Stomach (tissue), 9 donors: ENCODE results near the gene RAB4B. TPM values are rescaled to one million over a fixed set of nuclear protein-coding genes. Genes with fewer than 3 reads are reported as not detected.
"Not testable (repeated sequence)": the region's sequence is repeated elsewhere in the genome, so short reads cannot be mapped to it uniquely, and the experiment has no call there.

Experiments
- DNase-seq, 2 donors: peaks; one replicate each; pipeline versions ENCODE4 v3.0.0 to v3.0.0-alpha.2; 2013 to 2019
- H3K27ac ChIP-seq, 5 donors: fragments of 200-600 bp in 4 of 5; sonication (generic) in 4 of 5; one replicate each; pipeline ENCODE4 v1.5.1; 2013 to 2019; ENCODE audit warnings: mild to moderate bottlenecking in 1 of 5, moderate library complexity in 1 of 5
- H3K27me3 ChIP-seq, 3 donors: fragments of 200-600 bp; sonication (generic); one replicate each; pipeline ENCODE4 v1.5.1; 2017 to 2019; ENCODE audit warnings: mixed run types in 1 of 3
- H3K36me3 ChIP-seq, 4 donors: fragments of 200-600 bp; sonication (generic); 1 replicate in 3 of 4; 2 replicates in 1 of 4; pipeline ENCODE4 v1.5.1; 2016 to 2019
- H3K4me1 ChIP-seq, 4 donors: fragments of 200-600 bp; sonication (generic); one replicate each; pipeline ENCODE4 v1.5.1; 2016 to 2019
- H3K4me3 ChIP-seq, 4 donors: fragments of 200-600 bp; sonication (generic) in 3 of 4; one replicate each; pipeline ENCODE4 v1.5.1; 2016 to 2019; ENCODE audit warnings: mild to moderate bottlenecking in 1 of 4
- H3K9me3 ChIP-seq, 4 donors: fragments of 200-600 bp; sonication (generic); one replicate each; pipeline ENCODE4 v1.5.1; 2016 to 2019
- CTCF ChIP-seq, 7 experiments: fragments of 450-650 bp in 4 of 7; fragments of 200-600 bp in 3 of 7; sonication (generic) in 3 of 7; IDR thresholded peaks; one replicate each; pipeline ENCODE4 v1.5.1; 2016 to 2019; ENCODE audit warnings: antibody characterized with exemption in 7 of 7, control low read depth in 2 of 7, mild to moderate bottlenecking in 1 of 7
- EP300 ChIP-seq: sonication (generic); formaldehyde crosslinking; IDR thresholded peaks from one replicate; pipeline ENCODE4 v1.6.1; 2017; ENCODE audit warnings: antibody characterized with exemption
- POLR2A ChIP-seq, 4 donors: fragments of 450-650 bp; IDR thresholded peaks; one replicate each; pipeline ENCODE4 v1.6.1; 2016; ENCODE audit warnings: antibody characterized with exemption in 4 of 4, control low read depth in 2 of 4, mild to moderate bottlenecking in 1 of 4, moderate library complexity in 1 of 4
- POLR2AphosphoS5 ChIP-seq, 3 donors: sonication (generic); formaldehyde crosslinking; IDR thresholded peaks; one replicate each; pipeline ENCODE4 v1.6.1; 2016; ENCODE audit warnings: antibody characterized with exemption in 3 of 3
- WGBS, 5 donors: extraction: QIAGEN DNeasy Blood & Tissue Kit in 3 of 5; methylation state at CpG; one replicate each; pipeline versions ENCODE4 v1.1.5 to v1.1.7; 2013 to 2018; 5-methylcytosine and 5-hydroxymethylcytosine counted together
- intact Hi-C: fragments of 100-400 bp; cut with DNase I; formaldehyde crosslinking; loops from one replicate; pipeline ENCODE4 v1.15.1; 2023; ENCODE audit warnings: low total_unique reads
- polyA plus RNA-seq, 3 donors: library from polyadenylated mRNA; stranded (reverse); fragments of 200-250 nt; gene quantifications; one replicate each; pipeline ENCODE4 v1.2.3, GENCODE V29; 2013
- total RNA-seq, 5 donors: library from RNA; depleted of rRNA; stranded (reverse); fragments of >200 nt; gene quantifications; one replicate each; pipeline versions ENCODE4 v1.1.0 to v1.2.3, GENCODE V29; 2014 to 2016
- donor health status: healthy with polysubstance abuse.
- donor health status: Bipolar disorder and iron deficiency.
- donor health status: healthy.

Gene RAB4B
- total and polyA plus RNA-seq, 8 donors, result 10.3 to 53.7 (median 39.2) TPM; not detected in 1

GRCh38 chr19:40768869-40769268, 9.2 kb upstream of the RAB4B start:
- H3K27me3 ChIP-seq, result no peaks in the 10 kb centered on the region
- H3K27ac ChIP-seq, result no peak overlapping the region
- H3K36me3 ChIP-seq, result peaks cover 29 to 66% (median 55%) of the 10 kb centered on the region in 4 donors
- intact Hi-C loops, result no loop called here
- no peak for DNase-seq
- 70 to 85% (median 75%) methylated on average over 5 of the region's 5 CpGs for WGBS, 5 donors
- H3K9me3 ChIP-seq, result no peaks in the 10 kb centered on the region
- no peaks in the 10 kb centered on the region for H3K4me1 ChIP-seq
- no peak for TF ChIP-seq CTCF (IDR thresholded peaks at IDR 0.05)
- TF ChIP-seq POLR2A (IDR thresholded peaks at IDR 0.05), result no peak
- TF ChIP-seq EP300, result no peak
- TF ChIP-seq POLR2AphosphoS5 (IDR thresholded peaks at IDR 0.05), result no peak
- H3K4me3 ChIP-seq, result no peak overlapping the region

- 93 to 97% (median 95%) methylated on average over 10 of the region's 10 CpGs for WGBS, 5 donors
- H3K4me3 ChIP-seq, H3K4me1 ChIP-seq, H3K27ac ChIP-seq, H3K9me3 ChIP-seq, intact Hi-C loops, DNase-seq, H3K27me3 ChIP-seq: not testable (repeated sequence)
- peaks cover 4 to 42% (median 31%) of the 10 kb centered on the region in 4 donors for H3K36me3 ChIP-seq
These were observed 6.8 kb upstream of the RAB4B start for GRCh38 chr19:40771101-40771862.

GRCh38 chr19:40774916-40775631, 3.0 kb upstream of the RAB4B start, which contains the start of gene MIA:
MIA (plus strand) TSS chr19:40775521; CDS start chr19:40775543, 22 bp downstream.
- H3K9me3 ChIP-seq, result no peaks in the 10 kb centered on the region
- no peaks in the 10 kb centered on the region for H3K27me3 ChIP-seq
- intact Hi-C loops, result no loop called here
- no peak within 1 kb of the TSS for H3K4me3 ChIP-seq
- peak in 1 of 2 donors; percentile 43 for DNase-seq
- H3K4me1 ChIP-seq, result peaks cover 13 to 23% (median 19%) of the 10 kb centered on the region in 4 donors
- peak within 1 kb of the TSS in 3 of 5 donors; percentile 96 to 99 (median 98) for H3K27ac ChIP-seq
- H3K36me3 ChIP-seq, result peaks cover 0 to 13% (median 5%) of the 10 kb centered on the region in 4 donors
- WGBS, 5 donors, result 64 to 80% (median 71%) methylated on average over 9 of the region's 9 CpGs
- no peak for TF ChIP-seq EP300

GRCh38 chr19:40775632-40776022, 2.4 kb upstream of the RAB4B start:
- Histone ChIP-seq H3K9me3 (no peaks in the 10 kb centered on the region), H3K36me3 (peaks cover 0 to 9% (median 7%) of the 10 kb centered on the region in 4 donors), H3K4me3 (no peak overlapping the region), H3K27me3 (no peaks in the 10 kb centered on the region), H3K27ac (peak overlapping the region in 1 of 5 donors; percentile 55), H3K4me1 (peaks cover 13 to 23% (median 19%) of the 10 kb centered on the region in 4 donors)
- no peak for DNase-seq
- intact Hi-C loops, result no loop called here
- 91 to 93% (median 92%) methylated on average over 9 to 10 of the region's 10 CpGs for WGBS, 5 donors
- TF ChIP-seq CTCF (IDR thresholded peaks at IDR 0.05) (no peak), POLR2AphosphoS5 (IDR thresholded peaks at IDR 0.05) (no peak), POLR2A (IDR thresholded peaks at IDR 0.05) (no peak), EP300 (no peak)

- DNase-seq, result no peak
- H3K4me3 ChIP-seq, result no peak overlapping the region
- peak overlapping the region in 4 of 5 donors; percentile 96 to 99 (median 98) for H3K27ac ChIP-seq
- H3K9me3 ChIP-seq, result no peaks in the 10 kb centered on the region
- H3K36me3 ChIP-seq, result peaks cover 0 to 9% (median 4%) of the 10 kb centered on the region in 4 donors
- no peaks in the 10 kb centered on the region for H3K27me3 ChIP-seq
- no peak for TF ChIP-seq CTCF (IDR thresholded peaks at IDR 0.05)
- TF ChIP-seq EP300, result no peak
- no peak for TF ChIP-seq POLR2A (IDR thresholded peaks at IDR 0.05)
- TF ChIP-seq POLR2AphosphoS5 (IDR thresholded peaks at IDR 0.05), result no peak
- peaks cover 13 to 23% (median 19%) of the 10 kb centered on the region in 4 donors for H3K4me1 ChIP-seq
- WGBS, 5 donors, result 75 to 82% (median 79%) methylated on average over 7 of the region's 7 CpGs
- intact Hi-C loops, result no loop called here
These were observed 1.7 kb upstream of the RAB4B start for GRCh38 chr19:40776364-40776763.
